PFSK-1 (cell line): ENCODE measurements around the gene MBTPS1.

Source experiments
- POLR2AphosphoS5 ChIP-seq: IDR thresholded peaks from 2 replicates; pipeline ENCODE4 v1.6.1; 2012; ENCODE audit warnings: low read depth, mild to moderate bottlenecking, control low read depth, low read length, moderate library complexity
- SIN3A ChIP-seq: IDR thresholded peaks from 2 replicates; pipeline ENCODE4 v1.6.1; 2012; ENCODE audit warnings: mild to moderate bottlenecking, low read length, moderate library complexity, borderline replicate concordance; ENCODE audit not compliant: insufficient read depth
- TAF1 ChIP-seq: IDR thresholded peaks from 2 replicates; pipeline ENCODE4 v1.6.1; 2012; ENCODE audit warnings: low read length, control low read depth, borderline replicate concordance; ENCODE audit not compliant: insufficient read depth
- TF ChIP-seq, protein P1 (sequence below), 2 experiments: IDR thresholded peaks; 2 replicates each; pipeline versions ENCODE4 v1.6.1 to v1.8.0; 2011 to 2012; ENCODE audit warnings: low read depth in 2 of 2, low read length in 2 of 2, control low read depth in 1 of 2, inconsistent platforms in 1 of 2, mild to moderate bottlenecking in 1 of 2, moderate library complexity in 1 of 2; ENCODE audit not compliant: insufficient read depth in 1 of 2

DNA sequence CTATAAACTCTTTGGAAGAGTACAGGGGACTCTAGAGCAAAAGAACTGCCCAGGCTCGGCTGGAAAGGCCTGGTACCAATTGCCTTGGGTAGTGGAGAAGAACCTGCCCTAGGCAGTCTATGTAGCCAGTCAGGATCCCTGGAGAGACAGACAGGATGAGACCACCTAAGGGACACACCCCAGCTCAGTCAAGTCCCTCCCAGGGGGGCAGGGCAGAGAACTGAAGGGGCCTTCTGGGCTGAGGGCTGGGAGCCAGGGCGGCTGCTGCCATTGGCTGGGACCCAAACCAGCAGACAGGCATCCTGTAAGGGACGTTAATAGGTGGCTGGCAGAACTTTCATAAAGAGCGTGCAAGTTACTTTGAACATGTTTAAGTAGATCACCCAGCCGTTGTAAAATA lies 61.4 kb downstream of the MBTPS1 start:
- TF ChIP-seq POLR2AphosphoS5 (no peak), SIN3A (no peak), TAF1 (no peak)
- TF ChIP-seq, protein P1, sequence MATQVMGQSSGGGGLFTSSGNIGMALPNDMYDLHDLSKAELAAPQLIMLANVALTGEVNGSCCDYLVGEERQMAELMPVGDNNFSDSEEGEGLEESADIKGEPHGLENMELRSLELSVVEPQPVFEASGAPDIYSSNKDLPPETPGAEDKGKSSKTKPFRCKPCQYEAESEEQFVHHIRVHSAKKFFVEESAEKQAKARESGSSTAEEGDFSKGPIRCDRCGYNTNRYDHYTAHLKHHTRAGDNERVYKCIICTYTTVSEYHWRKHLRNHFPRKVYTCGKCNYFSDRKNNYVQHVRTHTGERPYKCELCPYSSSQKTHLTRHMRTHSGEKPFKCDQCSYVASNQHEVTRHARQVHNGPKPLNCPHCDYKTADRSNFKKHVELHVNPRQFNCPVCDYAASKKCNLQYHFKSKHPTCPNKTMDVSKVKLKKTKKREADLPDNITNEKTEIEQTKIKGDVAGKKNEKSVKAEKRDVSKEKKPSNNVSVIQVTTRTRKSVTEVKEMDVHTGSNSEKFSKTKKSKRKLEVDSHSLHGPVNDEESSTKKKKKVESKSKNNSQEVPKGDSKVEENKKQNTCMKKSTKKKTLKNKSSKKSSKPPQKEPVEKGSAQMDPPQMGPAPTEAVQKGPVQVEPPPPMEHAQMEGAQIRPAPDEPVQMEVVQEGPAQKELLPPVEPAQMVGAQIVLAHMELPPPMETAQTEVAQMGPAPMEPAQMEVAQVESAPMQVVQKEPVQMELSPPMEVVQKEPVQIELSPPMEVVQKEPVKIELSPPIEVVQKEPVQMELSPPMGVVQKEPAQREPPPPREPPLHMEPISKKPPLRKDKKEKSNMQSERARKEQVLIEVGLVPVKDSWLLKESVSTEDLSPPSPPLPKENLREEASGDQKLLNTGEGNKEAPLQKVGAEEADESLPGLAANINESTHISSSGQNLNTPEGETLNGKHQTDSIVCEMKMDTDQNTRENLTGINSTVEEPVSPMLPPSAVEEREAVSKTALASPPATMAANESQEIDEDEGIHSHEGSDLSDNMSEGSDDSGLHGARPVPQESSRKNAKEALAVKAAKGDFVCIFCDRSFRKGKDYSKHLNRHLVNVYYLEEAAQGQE (IDR thresholded peaks at IDR 0.05; ENCODE audit: insufficient read depth in 1 of 2, low read depth in 2 of 2, low read length in 2 of 2) = no peak
